B cell (primary cell): ENCODE results near the gene RSPRY1. TPM values are rescaled to one million over a fixed set of nuclear protein-coding genes. Genes with fewer than 3 reads are reported as not detected.

Experiments
- polyA plus RNA-seq: library from polyadenylated mRNA; depleted of rRNA; stranded (reverse); fragments of >200 nt; gene quantifications from 2 replicates; pipeline ENCODE4 v1.2.3, GENCODE V29; 2012
- total RNA-seq, 2 donors: library from RNA; stranded (reverse); fragments of 120-200 nt in 1 of 2; gene quantifications; 1 replicate in 1 of 2; 2 replicates in 1 of 2; pipeline versions ENCODE4 v1.2.3 to v1.2.4, GENCODE V29; 2013 to 2022

Gene RSPRY1
- total and polyA plus RNA-seq, 2 donors (not counting 1 experiment from before 2014, with no cell fraction given): 9.6 to 38.4 TPM

Other genes with a start within 250 kb of the RSPRY1 start
- 0.90 and 1.3 TPM in 2 replicates for gene CETP, start 224.4 kb upstream of the RSPRY1 start, total RNA-seq
- gene CETP, start 224.4 kb upstream of the RSPRY1 start, polyA plus RNA-seq: 0.18 and 0.48 TPM in 2 replicates
- 510 and 531 TPM in 2 replicates for gene NLRC5, start 196.8 kb upstream of the RSPRY1 start, total RNA-seq
- gene NLRC5, start 196.8 kb upstream of the RSPRY1 start, polyA plus RNA-seq: 237 and 349 TPM in 2 replicates
- gene CPNE2, start 93.7 kb upstream of the RSPRY1 start, total RNA-seq: 2.9 and 3.9 TPM in 2 replicates
- gene CPNE2, start 93.7 kb upstream of the RSPRY1 start, polyA plus RNA-seq: 1.5 and 1.7 TPM in 2 replicates
- 156 and 166 TPM in 2 replicates for gene PSME3IP1, start 290 bp upstream of the RSPRY1 start, total RNA-seq
- gene PSME3IP1, start 290 bp upstream of the RSPRY1 start, polyA plus RNA-seq: 114 and 125 TPM in 2 replicates
- 36.8 and 38.8 TPM in 2 replicates for gene ARL2BP, start 58.9 kb downstream of the RSPRY1 start, total RNA-seq
- 26.9 and 32.5 TPM in 2 replicates for gene ARL2BP, start 58.9 kb downstream of the RSPRY1 start, polyA plus RNA-seq
- gene PLLP, start 98.3 kb downstream of the RSPRY1 start, total RNA-seq: not detected in 2 replicates
- gene PLLP, start 98.3 kb downstream of the RSPRY1 start, polyA plus RNA-seq: 0.06 and 0.15 TPM in 2 replicates
- gene CCL22, start 172.5 kb downstream of the RSPRY1 start, total RNA-seq: 85.8 and 91.5 TPM in 2 replicates
- 0.04 and 0.10 TPM in 2 replicates for gene CCL22, start 172.5 kb downstream of the RSPRY1 start, polyA plus RNA-seq
- gene CX3CL1, start 186.2 kb downstream of the RSPRY1 start, total RNA-seq: not detected in 2 replicates
- not detected in 2 replicates for gene CX3CL1, start 186.2 kb downstream of the RSPRY1 start, polyA plus RNA-seq
- gene CCL17, start 218.4 kb downstream of the RSPRY1 start, total RNA-seq: not detected in 2 replicates
- gene CCL17, start 218.4 kb downstream of the RSPRY1 start, polyA plus RNA-seq: not detected in 2 replicates